GM10266 (cell line): ENCODE measurements around the gene DENND1C.
A peak's percentile ranks its signal among the peaks of the same experiment; 100 is the strongest.

Experiments
- DNase-seq: peaks from one replicate; pipeline ENCODE4 v3.0.0; 2012; ENCODE audit errors: extremely low spot score
- CTCF ChIP-seq: IDR thresholded peaks from 2 replicates; pipeline ENCODE4 v1.5.1; 2012; ENCODE audit warnings: mild to moderate bottlenecking, low read depth; ENCODE audit not compliant: control insufficient read depth, insufficient read depth; ENCODE audit errors: missing control alignments

DENND1C gene

GRCh38 chr19:6491802-6492592, 10.4 kb upstream of the DENND1C start:
- no peak for TF ChIP-seq CTCF
- peak; percentile 3 for DNase-seq

- no peak for TF ChIP-seq CTCF
- DNase-seq: no peak
These were observed 8.5 kb upstream of the DENND1C start for GRCh38 chr19:6490134-6490533.

DNA sequence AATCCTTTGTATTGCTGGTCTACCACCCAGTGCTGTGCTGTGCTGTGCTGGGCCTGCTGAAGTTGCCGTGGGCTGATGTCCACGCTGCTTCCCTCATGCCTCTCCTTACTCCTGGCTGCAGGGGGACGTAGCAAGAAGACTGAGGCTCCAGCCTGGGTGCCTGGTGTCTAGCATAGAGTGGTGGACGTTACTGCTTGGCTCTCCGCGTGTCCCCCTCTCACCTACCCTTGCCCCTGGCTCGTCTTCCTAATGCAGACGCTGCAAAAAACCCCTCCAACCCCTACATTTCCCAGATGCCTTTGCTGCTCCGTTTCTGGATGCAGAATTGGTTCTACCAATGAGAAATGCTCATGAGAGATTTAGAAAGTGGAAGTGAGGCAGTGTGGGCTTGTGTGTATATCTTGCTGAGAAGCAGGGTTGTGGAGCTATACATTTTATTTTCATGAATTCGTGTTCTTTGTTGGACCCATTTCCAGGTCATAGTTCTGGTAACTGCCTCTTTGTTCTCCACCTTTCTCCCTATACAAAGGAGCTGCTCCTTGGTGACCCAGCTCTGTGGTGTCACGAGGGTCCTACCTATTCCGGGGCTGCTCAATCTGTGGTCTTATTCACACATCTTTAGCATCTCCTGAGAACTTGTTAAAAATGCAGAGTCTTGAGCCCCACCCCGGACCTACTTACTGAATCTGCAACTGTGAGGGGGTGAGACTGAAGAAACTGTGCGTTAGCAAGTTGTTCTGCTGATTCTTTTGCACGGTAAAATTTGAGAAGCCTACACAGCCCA, 7.9 kb upstream of the DENND1C start:
- TF ChIP-seq CTCF: no peak
- peak; percentile 84 for DNase-seq

DNA sequence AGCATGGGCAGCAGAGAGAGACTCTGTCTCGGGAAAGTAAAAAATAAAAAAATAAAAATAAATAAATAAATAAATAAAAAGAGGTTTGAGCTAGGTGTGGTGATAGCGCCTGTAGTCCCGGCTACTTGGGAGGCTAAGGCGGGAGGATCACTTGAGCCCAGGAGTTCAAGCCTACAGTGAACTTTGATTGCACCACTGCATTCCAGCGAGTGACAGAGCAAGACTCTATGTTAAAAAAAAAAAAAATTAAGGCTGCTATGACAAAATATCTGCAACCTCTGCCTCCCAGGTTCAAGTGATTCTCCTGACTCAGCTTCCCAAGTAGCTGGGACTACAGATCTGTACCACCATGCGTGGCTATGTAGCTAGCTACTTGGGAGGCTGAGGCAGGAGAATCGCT, 3.2 kb upstream of the DENND1C start:
- no peak for DNase-seq
- TF ChIP-seq CTCF: no peak

- no peak for TF ChIP-seq CTCF
- DNase-seq: no peak
These were observed 2.6 kb upstream of the DENND1C start for GRCh38 chr19:6484230-6484629.

- no peak for TF ChIP-seq CTCF
These were observed 1.6 kb upstream of the DENND1C start for GRCh38 chr19:6483235-6483634.

DNA sequence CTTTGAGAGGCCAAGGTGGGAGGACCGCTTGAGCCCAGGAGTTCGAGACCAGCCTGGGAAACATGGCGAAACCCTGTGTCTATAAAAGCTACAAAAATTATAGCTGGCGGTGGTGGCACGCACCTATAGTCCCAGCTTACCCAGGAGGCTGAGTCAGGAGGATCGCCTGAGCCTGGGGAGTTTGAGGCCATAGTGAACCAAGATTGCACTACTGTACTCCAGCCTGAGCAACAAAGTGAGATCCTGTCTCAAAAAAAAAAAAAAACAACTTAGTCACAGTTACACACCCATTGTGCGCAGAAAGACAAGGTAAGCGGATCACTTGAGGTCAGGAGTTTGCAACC, 728 bp upstream of the DENND1C start:
- no peak for TF ChIP-seq CTCF
- no peak for DNase-seq

More at GRCh38 chr19:6483235-6483634, 1.6 kb upstream of the DENND1C start:
- no peak for DNase-seq
